GM19328 (cell line): ENCODE results near the gene TTK.

ENCODE experiments used
- ATAC-seq: cut with Tn5 transposase; IDR thresholded peaks from one replicate; pipeline ENCODE4 v1.9.1; 2021; ENCODE audit warnings: mild to moderate bottlenecking, moderate library complexity; ENCODE audit not compliant: unreplicated experiment

TTK gene

DNA sequence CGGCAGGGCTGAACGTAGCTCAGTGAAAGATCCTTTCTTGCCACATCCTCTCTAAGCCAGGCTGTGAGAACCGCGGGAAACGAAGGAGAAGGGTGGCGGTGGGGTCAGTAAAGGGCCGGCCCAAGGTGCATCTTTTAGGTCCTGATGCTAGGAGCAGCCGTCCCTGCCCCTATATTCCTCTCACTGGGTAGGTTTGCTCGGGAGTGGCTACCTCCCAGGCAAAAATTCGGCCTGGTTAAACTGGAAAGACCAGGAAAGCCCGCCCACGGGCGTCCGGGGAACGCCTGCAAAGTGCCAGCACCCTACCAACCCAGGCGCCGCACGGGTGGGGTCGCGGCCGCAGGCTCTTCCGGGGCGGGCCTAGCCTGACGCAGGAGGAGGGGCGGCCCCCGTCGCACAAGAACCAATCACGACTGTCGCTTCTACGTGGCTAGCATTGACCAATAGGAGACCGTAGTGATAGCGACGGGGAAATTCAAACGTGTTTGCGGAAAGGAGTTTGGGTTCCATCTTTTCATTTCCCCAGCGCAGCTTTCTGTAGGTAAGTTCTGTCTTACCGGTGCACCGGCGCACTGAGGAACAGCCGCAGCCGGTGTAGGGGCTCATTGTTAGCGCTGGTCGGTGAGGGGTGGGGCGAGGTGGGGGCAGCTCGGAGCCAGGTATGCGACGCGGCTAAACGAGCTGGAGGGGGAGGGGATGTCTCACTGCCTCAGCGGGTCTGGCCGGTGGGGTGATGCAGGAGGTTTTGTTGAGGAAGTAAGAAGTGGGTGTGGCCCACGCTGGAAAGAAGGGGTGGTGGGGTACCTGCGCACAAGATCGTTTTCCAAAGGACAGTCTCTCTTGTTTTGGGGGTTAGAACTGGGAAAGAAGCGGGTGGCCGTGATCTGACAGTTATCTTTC lies at the start of gene TTK:
TSS of gene TTK (plus strand) at position 477 of the 900 bp plus-strand sequence. CDS start 1,195 bp downstream, outside the sequence.
- ATAC-seq, result peak; percentile 100

DNA sequence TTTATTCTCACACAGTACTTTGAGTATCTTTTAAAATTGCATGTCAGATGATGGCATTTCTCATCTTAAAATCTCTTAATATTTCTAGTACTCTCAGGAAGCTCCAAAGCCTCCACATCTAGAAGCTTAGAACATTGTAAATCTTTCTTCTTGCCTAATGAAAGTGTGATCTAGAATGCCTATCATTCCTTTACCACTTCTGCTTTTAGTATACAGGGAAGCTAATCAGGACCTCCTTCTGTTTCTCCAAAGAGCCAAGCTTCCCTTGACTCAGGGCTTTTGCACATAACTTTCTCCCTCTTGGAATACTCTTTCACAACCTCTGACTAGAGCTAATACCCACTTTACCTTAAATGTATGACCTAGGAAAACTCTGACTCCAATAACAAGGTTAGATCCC lies 49.6 kb upstream of the TTK start:
- no peak for ATAC-seq

DNA sequence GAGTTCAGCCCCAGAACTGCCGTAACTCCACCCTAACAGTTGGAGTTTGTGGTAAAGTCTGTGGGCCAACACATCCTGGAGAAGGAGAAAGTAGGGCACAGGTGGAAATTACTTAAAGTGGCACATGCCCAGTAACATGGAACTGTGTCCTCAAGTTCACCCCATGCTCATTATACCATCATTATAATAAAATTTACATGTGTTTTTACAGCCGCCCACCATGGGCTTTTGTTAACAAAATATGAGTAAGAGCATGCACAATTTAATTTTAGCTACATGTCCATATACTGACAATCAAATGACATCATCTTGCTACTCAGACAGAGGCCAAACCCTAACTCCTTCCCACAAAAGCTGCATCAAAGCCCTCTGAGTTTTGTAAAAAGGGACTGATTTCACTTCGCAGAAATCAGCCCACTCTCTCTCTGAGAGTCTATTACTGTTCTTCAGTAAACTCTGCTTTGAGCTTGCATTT lies 39.8 kb upstream of the TTK start:
- ATAC-seq, result no peak

DNA sequence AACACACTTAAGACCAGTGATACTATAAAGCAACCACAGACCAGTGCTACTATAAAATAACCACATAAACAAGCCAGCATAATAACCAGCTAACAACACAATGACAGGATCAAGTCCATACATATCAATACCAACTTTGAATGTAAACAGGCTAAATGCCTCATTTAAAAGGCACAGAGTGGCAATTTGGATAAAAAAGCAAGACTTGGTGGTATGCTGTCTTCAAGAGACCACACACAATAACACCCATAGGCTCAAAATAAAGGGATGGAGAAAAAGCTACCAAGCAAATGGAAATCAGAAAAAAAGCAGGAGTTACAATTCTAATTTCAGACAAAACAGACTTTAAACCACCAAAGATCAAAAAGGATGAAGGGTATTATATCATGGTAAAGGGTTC lies 37.3 kb upstream of the TTK start:
- no peak for ATAC-seq

DNA sequence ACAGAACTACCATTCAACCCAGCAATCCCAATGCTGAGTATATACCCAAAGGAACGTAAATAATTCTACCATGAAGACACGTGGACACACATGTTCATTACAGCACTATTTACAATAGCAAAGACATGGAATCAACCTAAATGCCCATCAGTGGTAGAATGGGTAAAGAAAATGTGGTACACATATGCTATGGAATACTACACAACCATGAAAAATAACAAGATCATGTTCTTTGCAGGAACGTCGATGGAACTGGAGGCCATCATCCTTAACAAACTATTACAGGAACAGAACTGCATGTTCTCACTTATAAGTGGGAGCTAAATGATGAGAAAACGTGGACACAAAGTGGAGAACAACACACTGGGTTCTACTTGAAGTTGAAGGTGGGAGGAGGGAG lies 34.7 kb upstream of the TTK start:
- ATAC-seq, result no peak

DNA sequence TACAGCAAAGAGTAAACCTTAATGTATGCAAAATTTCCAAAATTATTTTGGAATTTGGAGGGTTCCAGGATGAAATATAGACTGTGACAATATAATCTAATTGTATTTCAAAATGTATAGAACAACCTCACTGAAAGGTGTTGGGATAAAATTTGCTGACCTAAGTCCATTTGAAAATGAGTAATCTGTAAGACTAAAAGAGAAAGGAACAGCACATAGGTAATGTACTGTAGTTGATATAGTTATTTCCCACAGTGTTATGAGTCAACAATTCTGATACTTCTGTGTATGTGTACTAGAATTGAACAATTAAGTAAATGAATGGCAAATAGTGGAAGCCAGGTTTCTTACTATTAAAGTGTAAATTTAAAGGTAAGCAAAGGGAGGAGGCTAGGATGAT lies 33.3 kb upstream of the TTK start:
- ATAC-seq, result no peak

DNA sequence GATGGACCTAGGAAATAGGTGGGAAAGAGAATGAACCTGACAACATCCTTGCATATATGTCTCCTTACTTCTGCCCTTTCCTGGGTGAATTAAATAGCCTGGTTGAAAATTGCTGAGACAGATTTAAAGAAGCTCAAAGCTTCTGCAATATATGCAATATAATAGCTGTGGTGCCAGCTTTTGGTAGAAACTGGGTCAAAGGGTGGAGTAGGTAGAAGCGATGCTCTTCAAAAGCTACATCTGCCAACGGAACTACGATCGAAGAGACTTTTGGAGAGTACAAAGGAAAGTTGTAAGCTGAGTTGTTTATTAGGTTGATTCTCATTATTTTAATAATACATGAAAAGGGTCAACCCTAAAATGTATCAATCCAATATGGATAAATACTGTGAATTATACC lies 22.8 kb upstream of the TTK start:
- no peak for ATAC-seq

DNA sequence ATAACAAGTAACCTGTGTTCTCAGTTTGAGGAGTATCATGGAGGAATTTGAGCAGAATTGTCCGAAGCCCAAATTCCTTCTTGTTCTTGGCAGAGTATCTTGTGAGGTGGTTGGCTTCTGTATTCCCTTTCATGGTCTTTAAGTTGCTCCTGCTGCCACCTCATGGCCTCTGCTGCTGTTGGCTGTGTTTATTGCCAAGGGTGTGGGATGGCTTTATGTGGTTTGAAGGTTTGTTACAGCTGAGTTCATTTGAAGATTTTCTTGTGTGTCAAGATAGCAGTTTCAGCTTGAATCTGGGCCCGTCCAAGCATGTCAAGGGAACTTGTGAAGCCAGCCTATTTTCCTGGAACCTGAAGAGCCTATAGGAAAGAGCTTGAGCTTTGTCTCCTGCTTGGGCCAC lies 20.2 kb upstream of the TTK start:
- ATAC-seq, result no peak

DNA sequence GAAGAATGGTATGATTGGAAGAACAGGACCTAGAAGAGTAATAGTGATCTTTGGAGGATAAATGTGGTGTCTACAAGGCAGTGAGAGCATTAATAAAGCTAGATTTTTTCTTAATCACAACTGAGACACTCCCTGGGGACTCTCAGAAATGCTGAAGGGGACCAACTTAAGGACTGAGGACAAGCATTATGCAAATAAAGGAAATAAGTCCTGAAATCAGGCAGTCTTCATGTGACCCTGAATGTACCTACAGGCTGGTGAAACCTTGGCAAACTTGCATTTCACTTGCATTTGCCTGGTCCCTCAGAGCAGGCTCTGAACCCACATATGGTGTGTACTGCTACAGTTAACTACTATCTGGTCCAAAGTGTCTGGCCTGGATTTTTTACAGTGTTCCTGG lies 19.3 kb upstream of the TTK start:
- no peak for ATAC-seq

DNA sequence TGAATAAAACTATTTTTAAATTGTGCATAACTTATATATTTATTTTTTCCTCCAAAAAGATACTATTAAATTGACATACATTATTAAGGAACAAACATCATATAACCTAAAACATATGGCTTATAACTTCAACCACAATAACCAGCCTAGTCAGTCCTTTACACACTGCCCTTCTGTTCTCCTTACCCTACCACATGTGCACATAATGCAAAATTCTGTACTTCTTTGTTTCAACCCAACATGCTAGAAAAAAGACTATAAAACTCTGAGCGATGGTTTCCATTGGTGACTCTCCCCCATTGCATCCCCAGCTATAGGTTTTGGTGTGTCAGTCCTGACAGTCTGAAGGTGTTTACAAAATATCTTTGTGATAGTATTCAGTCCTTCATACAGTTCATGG lies 14.8 kb upstream of the TTK start:
- no peak for ATAC-seq

DNA sequence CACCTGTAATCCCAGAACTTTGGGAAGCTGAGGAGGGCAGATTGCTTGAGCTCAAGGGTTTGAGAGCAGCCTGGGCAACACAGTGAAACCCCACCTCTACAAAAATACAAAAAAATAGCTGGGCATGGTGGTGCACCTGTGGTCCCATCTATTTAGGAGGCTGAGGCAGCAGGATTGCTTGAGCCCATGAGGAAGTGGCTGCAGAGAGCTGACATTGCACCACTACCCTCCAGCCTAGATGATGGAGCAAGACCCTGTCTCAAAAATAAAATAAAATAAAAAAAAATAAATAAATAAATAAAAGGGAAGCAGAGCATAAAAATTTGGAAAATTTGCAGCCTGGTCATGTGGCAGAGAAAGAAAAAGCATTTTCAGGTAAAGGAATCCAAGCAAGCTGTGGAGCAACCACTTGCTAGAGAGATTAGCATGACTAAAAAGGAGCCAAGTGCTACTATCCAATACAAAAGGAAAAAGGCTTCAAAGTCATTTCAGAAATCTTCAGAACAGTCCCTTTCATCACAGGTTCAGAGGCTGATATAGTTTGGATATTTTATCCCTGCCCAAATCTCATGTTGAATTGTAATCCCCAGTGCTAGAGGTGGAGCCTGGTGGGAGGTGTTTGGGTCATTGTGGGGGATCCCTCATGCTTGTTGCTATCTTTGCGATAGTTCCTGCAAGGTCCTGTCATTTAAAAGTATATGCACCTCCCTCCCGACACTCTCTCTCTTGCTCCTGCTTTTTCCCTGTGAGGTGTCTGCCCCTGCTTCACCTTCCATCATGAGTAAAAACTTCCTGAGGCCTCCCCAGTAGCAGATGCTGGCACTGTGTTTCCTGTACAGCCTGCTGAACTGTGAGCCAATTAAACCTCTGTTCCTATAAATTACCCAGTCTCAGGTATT lies 11.2 kb upstream of the TTK start:
- no peak for ATAC-seq

DNA sequence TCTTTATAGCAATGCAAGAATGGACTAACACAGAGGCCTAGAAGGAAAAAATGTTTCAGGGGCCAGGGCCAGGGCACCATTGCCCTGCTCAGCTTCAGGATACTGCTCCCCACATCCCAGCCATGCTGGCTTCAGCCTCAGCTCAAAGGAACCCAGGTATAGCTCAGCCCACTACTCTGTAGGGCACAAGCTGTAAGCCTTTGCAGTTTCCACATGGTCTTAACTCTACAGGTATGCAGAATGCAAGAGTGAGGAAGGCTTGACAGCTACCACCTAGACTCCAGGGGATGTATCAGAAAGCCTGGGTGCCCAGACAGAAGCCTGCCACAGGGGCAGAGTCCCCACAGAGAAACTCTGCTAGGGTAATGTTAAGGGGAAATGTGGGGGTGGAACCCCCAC lies 10.5 kb upstream of the TTK start:
- ATAC-seq, result no peak

DNA sequence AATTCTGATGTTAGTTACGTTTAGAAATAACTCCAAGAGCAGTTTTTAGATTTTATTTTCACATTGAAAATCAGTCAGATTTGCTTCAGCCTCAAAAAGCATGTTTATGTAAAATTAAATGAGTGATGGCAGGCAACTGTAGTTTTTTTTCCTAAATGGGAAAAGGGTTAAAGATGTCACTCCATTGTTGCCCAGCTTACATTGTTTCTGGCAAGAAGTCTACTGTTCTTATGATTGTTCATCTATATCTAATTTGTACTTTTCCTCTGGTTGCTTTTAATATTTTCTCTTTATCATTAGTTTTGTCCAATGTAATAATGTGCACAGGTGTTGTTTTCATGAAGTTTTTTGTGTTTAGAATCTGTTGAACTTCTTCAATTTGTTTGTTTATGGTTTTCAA lies 6.7 kb upstream of the TTK start:
- no peak for ATAC-seq

DNA sequence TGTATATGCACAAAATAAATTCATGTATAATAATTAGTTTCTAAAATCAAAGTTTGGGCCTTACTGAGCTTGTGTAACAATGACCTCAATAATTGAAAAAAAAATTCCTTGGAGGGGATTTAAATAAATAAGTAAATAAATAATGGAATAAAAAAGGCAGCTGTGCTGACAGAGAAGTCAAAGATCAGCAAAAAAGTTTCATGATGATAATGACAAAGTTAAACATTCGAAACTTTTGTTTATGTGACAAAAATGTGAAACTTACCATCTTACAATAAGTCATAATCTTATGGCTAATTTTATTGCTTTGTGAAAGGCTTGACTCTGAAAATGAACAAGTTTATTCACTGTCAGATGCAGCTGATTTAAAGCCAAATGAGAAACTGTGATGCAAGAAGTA lies 3.1 kb upstream of the TTK start:
- no peak for ATAC-seq

DNA sequence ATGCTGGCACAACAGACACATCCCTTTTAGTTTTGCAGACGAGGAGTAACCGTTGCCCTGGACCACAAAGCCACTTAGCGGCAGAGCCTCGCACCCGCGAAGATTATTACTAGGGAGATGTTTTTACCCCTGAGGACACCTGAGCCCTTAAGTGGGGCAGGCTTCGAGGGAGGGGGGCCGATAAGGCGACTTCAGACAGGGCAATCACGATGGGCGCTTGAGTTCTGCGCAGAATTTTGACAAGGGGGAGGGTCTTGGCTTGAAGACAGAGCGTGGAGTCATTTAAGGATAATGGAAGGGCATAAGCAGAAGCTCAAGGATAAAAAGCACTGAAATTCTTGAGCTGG lies 650 bp upstream of the TTK start:
- ATAC-seq, result peak; percentile 3

DNA sequence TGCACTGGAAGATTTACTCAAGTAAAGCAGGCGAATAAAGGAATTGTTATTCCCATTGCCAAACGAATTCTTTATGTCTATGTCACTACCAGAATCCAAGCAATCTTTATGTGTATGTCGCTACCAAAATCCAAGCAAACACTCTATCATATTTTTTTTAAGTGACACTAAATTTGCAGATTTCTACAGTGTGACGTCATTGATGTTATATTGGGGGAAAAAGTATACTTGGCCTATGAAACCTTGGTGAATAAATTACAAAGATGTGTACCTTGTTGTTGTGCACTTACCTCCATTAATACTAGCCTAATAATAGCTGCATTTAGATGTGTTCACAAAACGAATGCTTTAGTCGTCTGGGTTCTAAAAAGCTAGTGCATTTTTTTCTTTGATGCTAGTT lies 957 bp downstream of the TTK start:
- no peak for ATAC-seq

DNA sequence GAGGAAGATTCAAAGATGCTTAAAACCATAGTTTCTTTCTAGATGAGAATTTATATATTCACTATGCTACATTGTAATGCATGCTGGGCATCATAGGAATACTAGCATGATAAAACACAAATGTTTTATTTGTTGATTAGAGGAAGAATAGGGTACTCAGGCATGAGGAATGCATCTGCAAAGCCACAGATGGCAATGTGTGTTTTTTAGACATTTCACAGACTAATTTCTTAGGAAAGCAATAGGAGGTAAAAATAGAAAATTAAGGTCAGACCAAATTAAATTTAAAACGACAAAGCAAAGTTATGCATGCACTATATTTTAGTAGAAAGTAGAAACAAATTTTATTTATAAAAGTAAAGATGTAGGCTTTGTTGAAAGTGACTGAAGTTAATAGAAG lies 2.1 kb downstream of the TTK start:
- ATAC-seq, result no peak

DNA sequence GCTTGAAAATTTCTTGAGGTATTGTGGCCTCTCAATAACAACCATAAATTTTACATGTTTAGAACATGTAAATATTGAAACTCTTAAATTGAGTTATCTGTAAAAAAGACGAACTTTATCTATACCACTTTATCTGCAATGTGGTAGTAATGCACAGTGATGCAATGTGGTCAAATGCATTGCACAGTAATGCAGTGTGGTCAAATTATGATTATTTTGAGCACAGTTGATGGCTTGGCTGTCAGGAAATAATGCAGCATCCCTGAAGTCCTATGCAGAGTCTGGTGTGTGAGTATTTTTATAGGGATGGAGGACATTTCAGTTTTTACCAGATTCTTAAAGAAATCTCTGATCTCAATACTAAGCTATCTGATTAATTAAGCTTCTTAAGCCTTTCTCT lies 5.1 kb downstream of the TTK start:
- ATAC-seq, result no peak

DNA sequence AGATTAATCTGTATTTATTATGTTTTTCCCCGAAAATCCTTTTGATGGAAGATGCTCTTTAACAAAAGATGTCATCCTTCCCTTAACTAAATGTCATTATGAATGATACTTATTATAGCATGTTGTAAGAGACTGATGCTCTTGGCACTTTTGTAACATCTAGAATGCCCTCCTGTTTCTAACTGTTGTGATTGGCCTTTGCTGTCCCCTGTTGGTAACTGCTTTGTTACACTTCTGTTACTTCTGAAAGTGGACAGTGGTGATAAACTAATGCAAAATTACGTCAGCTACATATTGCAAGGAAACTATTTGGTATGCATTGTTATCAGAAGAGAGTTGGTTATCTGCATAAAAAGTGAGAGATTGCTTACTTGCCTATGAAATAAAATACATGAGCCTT lies 5.8 kb downstream of the TTK start:
- no peak for ATAC-seq

DNA sequence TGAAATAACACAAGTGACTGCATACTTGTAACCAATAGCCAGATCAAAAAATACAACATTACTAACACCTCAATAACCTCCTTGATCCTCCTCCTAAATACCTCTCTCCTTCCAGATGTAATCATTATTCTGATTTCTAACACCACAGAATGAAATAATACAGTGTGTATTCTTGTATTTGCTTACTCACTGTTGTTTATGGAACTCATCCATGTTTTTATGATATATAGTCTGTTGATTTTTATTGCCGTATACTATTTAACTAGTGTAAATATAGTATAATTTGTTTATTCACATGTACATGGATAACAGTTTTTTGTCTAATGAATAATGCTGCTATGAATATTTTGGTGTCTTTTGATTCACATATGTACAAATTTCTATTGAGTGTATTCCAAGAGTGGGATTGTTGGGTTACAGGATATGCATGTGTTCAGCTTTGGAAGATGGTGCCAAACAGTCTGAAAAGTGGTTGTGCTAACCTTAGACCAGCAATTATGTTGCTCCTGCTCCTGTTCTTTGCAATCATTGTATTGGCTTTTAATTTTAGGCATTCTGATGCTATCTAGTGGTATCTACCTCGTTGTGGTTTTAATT lies 11.5 kb downstream of the TTK start:
- ATAC-seq, result no peak

DNA sequence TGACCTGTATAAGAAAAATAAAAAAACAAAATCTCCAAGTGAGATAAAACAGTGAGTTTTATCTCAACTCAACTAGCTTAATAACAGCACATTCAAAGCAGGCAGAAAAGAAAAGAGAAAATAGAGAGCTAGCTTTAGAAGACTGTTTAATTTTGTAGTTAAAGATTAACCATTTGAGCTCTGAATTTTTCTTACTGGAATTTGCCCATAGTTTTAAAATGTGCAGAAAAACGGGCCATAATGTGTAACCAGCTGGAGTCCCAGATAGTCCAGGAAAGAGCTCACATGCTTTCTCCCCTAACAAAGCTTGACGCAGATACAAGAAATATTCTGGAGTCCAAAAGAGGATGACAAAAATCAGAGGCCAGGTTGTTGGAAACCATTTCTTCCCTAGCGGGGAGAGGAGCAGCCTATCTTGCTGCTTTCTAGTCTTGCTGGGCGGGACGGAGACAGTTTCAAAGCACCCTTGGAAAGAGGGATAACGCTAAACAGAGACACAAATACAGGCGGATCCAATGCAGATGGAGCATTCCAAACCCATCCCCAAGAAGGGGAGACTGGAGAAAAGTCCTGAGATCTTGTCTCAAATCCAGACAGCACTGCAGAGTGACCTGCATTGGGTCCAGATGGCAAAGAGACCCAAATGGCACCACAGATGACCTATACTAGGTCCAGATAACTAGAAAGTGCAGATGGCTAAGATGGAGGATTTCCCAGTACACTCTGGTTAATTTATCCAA lies 16.1 kb downstream of the TTK start:
- ATAC-seq, result no peak
